Gastrocnemius medialis (tissue), 4 donors: Measurements from ENCODE around the gene IQGAP2.

Experiments used
- POLR2A ChIP-seq, 2 donors: fragments of 450-650 bp; IDR thresholded peaks; one replicate each; pipeline ENCODE4 v1.6.1; 2017; ENCODE audit warnings: antibody characterized with exemption in 2 of 2, mild to moderate bottlenecking in 2 of 2, moderate library complexity in 2 of 2
- TF ChIP-seq, protein P1 (sequence below), 5 experiments: fragments of 450-650 bp in 3 of 5; fragments of 200-600 bp in 2 of 5; sonication (generic) in 2 of 5; IDR thresholded peaks in 4 of 5; conservative IDR thresholded peaks in 1 of 5; 1 replicate in 4 of 5; 2 replicates in 1 of 5; pipeline ENCODE4 v1.5.1; 2016 to 2019; ENCODE audit warnings: antibody characterized with exemption in 5 of 5, mild to moderate bottlenecking in 3 of 5, moderate library complexity in 3 of 5

DNA sequence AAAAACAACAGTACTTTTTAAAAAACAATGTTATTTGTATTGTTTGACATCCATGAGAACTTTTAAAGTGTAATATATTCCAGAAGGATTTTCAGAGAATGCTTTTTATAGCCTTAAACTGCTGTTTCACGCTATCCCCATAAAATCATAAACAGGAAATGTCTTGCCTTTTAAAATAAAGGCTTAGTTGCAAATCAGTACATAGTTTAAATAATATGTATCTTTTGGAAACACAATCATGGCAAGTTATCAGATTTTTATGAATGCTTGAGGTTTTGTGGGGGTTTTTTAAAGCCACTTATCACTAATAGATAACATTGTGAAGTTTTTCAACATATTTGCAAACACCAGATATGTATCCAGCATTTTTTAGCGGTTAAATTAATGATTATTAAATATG, 257.3 kb downstream of the IQGAP2 start:
- TF ChIP-seq, protein P1, sequence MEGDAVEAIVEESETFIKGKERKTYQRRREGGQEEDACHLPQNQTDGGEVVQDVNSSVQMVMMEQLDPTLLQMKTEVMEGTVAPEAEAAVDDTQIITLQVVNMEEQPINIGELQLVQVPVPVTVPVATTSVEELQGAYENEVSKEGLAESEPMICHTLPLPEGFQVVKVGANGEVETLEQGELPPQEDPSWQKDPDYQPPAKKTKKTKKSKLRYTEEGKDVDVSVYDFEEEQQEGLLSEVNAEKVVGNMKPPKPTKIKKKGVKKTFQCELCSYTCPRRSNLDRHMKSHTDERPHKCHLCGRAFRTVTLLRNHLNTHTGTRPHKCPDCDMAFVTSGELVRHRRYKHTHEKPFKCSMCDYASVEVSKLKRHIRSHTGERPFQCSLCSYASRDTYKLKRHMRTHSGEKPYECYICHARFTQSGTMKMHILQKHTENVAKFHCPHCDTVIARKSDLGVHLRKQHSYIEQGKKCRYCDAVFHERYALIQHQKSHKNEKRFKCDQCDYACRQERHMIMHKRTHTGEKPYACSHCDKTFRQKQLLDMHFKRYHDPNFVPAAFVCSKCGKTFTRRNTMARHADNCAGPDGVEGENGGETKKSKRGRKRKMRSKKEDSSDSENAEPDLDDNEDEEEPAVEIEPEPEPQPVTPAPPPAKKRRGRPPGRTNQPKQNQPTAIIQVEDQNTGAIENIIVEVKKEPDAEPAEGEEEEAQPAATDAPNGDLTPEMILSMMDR (IDR thresholded peaks at IDR 0.05 in 4 of 5, conservative IDR thresholded peaks at IDR 0.05 in 1 of 5), result no peak
- TF ChIP-seq POLR2A (IDR thresholded peaks at IDR 0.05), result no peak
